Measurements from ENCODE around the gene DIP2C.

GRCh38 chr10:361203-362081 lies 328.0 kb downstream of the DIP2C start:
- TF ChIP-seq CTCF (IDR thresholded peaks at IDR 0.05) = no peak
- TF ChIP-seq USF1 (IDR thresholded peaks at IDR 0.05; ENCODE audit: borderline replicate concordance, low read depth) = no peak
- no peak for TF ChIP-seq EP300 (IDR thresholded peaks at IDR 0.05; ENCODE audit: borderline replicate concordance in 1 of 2, low read depth in 1 of 2, low read length in 1 of 2)
- no peak for TF ChIP-seq RFX5 (IDR thresholded peaks at IDR 0.05; ENCODE audit: low read length)
- no peak for TF ChIP-seq TEAD4 (IDR thresholded peaks at IDR 0.05; ENCODE audit: borderline replicate concordance, insufficient read depth)
- no peak for TF ChIP-seq USF2 (IDR thresholded peaks at IDR 0.05; ENCODE audit: borderline replicate concordance, low read depth, low read length)
- no peak for TF ChIP-seq GABPA (IDR thresholded peaks at IDR 0.05; ENCODE audit: low read depth)
- no peak for TF ChIP-seq SMC3 (IDR thresholded peaks at IDR 0.05; ENCODE audit: low read depth, low read length)
- TF ChIP-seq ELF1 (IDR thresholded peaks at IDR 0.05) = no peak
- no peak for TF ChIP-seq FOSL2 (IDR thresholded peaks at IDR 0.05; ENCODE audit: borderline replicate concordance, low read depth)
- no peak for TF ChIP-seq REST (IDR thresholded peaks at IDR 0.05; ENCODE audit: low read depth, low read length)
- no peak for TF ChIP-seq ZBTB33 (IDR thresholded peaks at IDR 0.05; ENCODE audit: borderline replicate concordance, low read depth)
